ENCODE data around the gene ZIC1. TPM values are rescaled to one million over a fixed set of nuclear protein-coding genes. Genes with fewer than 3 reads are reported as not detected.

The ZIC1 gene
- total RNA-seq, 4 donors from 2014 or later, result not detected

- intact Hi-C loops (cut with DNase I), result no loop called here
- WGBS, result 11% methylated on average over 6 of the region's 6 CpGs
- no peak for TF ChIP-seq POLR2A (IDR thresholded peaks at IDR 0.05; ENCODE audit: low read depth)
- TF ChIP-seq, protein P1, sequence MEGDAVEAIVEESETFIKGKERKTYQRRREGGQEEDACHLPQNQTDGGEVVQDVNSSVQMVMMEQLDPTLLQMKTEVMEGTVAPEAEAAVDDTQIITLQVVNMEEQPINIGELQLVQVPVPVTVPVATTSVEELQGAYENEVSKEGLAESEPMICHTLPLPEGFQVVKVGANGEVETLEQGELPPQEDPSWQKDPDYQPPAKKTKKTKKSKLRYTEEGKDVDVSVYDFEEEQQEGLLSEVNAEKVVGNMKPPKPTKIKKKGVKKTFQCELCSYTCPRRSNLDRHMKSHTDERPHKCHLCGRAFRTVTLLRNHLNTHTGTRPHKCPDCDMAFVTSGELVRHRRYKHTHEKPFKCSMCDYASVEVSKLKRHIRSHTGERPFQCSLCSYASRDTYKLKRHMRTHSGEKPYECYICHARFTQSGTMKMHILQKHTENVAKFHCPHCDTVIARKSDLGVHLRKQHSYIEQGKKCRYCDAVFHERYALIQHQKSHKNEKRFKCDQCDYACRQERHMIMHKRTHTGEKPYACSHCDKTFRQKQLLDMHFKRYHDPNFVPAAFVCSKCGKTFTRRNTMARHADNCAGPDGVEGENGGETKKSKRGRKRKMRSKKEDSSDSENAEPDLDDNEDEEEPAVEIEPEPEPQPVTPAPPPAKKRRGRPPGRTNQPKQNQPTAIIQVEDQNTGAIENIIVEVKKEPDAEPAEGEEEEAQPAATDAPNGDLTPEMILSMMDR (IDR thresholded peaks at IDR 0.05), result no peak
- TF ChIP-seq POLR2AphosphoS5 (IDR thresholded peaks at IDR 0.05), result no peak
- no peak for TF ChIP-seq EP300 (IDR thresholded peaks at IDR 0.05)
These were observed 25.5 kb upstream of the ZIC1 start for GRCh38 chr3:147383617-147384016.

DNA sequence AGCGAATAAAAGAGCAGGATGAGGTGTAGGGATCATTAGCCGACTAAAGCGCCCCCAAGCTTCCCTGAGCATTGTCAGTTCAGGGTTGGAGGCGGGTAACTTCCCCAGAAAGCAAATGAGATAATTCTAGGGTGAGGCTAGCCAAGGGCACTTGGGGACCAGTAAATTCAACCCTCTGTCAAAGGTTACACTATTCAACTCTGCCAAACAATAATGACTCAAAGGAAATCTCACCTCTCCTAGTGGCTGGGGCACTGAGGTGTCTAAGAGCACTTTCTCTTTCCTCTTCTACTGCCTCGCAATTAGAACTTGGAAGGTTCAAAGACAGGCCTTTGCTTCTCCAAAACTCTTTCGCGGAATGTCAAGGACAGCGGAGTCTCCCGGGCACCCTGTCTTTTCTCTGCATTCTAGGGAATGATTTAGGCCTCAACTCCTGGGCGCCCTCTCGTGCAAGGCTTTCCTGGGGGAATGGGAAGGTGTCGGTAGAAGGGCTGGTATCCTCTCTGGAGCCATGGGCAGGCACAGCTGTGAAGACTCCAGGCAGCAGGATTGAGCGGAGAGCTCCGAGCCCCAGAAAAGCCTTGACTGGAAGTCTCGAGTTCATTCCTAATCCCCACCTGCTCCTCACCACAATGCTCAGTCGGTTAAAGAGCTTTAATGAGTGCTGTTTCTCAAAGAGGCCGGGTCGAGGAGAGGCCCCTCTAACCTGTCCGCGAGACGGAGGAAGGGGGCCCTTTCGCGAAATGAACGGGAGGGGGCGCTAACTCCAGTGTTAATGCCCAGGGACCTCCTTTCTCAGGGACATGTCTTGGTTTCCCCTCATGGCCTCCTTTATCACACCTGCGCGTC, 24.7 kb upstream of the ZIC1 start:
- peaks cover 0 to 100% (median 76%) of the 10 kb centered on the region in 4 donors for H3K27me3 ChIP-seq
- no peaks in the 10 kb centered on the region for H3K36me3 ChIP-seq
- no peak overlapping the region for H3K27ac ChIP-seq (replicated peaks in 1 of 4)
- 12% methylated on average over 24 of the region's 27 CpGs for WGBS
- TF ChIP-seq POLR2AphosphoS5 (IDR thresholded peaks at IDR 0.05), result no peak
- TF ChIP-seq, protein P1 (IDR thresholded peaks at IDR 0.05), result no peak
- TF ChIP-seq POLR2A (IDR thresholded peaks at IDR 0.05; ENCODE audit: low read depth), result no peak
- no peak for TF ChIP-seq EP300 (IDR thresholded peaks at IDR 0.05)
- no peaks in the 10 kb centered on the region for H3K9me3 ChIP-seq
- DNase-seq (ENCODE audit: extremely low spot score), result no peak
- H3K4me3 ChIP-seq, result no peak overlapping the region
- intact Hi-C loops (cut with DNase I), result no loop called here
- H3K4me1 ChIP-seq, result peaks cover 0 to 12% (median 0%) of the 10 kb centered on the region in 4 donors

More at GRCh38 chr3:147383617-147384016, 25.5 kb upstream of the ZIC1 start:
- no peak overlapping the region for H3K4me3 ChIP-seq
- no peak for DNase-seq (ENCODE audit: extremely low spot score)
- no peak overlapping the region for H3K27ac ChIP-seq (replicated peaks in 1 of 4)
- H3K9me3 ChIP-seq, result no peaks in the 10 kb centered on the region
- peaks cover 0 to 100% (median 73%) of the 10 kb centered on the region in 4 donors for H3K27me3 ChIP-seq
- no peaks in the 10 kb centered on the region for H3K36me3 ChIP-seq
- H3K4me1 ChIP-seq, result peaks cover 0 to 8% (median 0%) of the 10 kb centered on the region in 4 donors

DNA sequence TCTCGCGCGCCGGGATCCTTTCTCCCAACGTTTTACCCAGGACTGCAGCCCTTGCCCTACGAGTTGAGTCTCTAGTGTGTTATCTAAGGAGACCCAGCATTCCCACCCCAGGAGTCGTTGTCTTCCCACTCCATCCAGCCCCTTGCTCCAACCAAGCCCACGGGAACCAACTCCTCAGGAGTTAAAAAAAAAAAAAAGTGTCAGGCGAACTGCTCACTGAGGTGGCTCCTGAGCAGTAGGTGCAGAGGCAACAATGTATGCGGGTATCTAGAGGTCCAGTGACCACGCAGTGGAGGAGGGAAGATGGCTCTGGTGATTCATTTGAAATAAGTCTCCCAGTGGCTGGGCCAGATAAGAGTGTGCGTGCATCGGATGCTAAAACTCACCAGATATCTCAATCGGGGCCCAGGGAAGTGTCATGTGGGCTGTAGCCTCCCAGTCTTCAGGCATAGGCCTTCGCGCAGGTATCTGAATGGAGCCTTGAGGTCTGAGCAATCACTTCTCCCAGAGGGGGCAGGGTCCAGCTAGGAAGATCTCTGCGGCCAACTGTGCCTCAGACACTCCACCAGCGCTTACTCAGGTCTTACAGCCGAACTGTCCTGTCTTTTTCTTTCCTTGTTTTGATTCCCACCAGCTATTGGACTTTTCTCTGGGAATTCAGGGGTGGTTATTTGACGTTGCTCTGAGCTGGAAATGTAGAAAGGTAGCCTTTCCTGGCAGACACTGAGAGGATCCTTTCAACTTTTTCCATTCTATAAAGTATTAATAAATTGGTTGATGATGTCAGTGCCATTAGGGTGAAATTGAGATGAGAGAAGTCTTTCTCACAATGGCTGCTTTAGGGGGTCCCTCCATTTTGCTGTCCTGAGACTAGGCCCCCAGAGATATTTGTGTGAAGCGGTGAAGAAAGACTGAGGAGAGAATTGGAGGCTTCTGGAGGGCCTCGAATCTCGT, 23.8 kb upstream of the ZIC1 start:
- 10% methylated on average over 23 of the region's 23 CpGs for WGBS
- DNase-seq (ENCODE audit: extremely low spot score), result no peak
- Histone ChIP-seq H3K27me3 (peaks cover 0 to 100% (median 76%) of the 10 kb centered on the region in 4 donors), H3K27ac (replicated peaks in 1 of 4) (no peak overlapping the region), H3K4me3 (no peak overlapping the region), H3K4me1 (peaks cover 0 to 8% (median 0%) of the 10 kb centered on the region in 4 donors), H3K9me3 (no peaks in the 10 kb centered on the region), H3K36me3 (no peaks in the 10 kb centered on the region)
- intact Hi-C loops (cut with DNase I), result no loop called here
- no peak for TF ChIP-seq EP300 (IDR thresholded peaks at IDR 0.05)
- TF ChIP-seq, protein P1 (IDR thresholded peaks at IDR 0.05), result no peak
- no peak for TF ChIP-seq POLR2AphosphoS5 (IDR thresholded peaks at IDR 0.05)
- TF ChIP-seq POLR2A (IDR thresholded peaks at IDR 0.05; ENCODE audit: low read depth), result no peak

GRCh38 chr3:147387291-147387884, 21.8 kb upstream of the ZIC1 start:
- no peaks in the 10 kb centered on the region for H3K9me3 ChIP-seq
- TF ChIP-seq, protein P1 (IDR thresholded peaks at IDR 0.05), result no peak
- TF ChIP-seq EP300 (IDR thresholded peaks at IDR 0.05) (no peak), POLR2AphosphoS5 (IDR thresholded peaks at IDR 0.05) (no peak), POLR2A (IDR thresholded peaks at IDR 0.05; ENCODE audit: low read depth) (no peak)
- no peak overlapping the region for H3K27ac ChIP-seq (replicated peaks in 1 of 4)
- peaks cover 12 to 25% (median 18%) of the 10 kb centered on the region in 4 donors for H3K4me1 ChIP-seq
- H3K27me3 ChIP-seq, result peaks cover 0 to 100% (median 83%) of the 10 kb centered on the region in 4 donors
- no peak for DNase-seq (ENCODE audit: extremely low spot score)
- 10% methylated on average over 10 of the region's 10 CpGs for WGBS
- H3K4me3 ChIP-seq, result no peak overlapping the region
- intact Hi-C loops (cut with DNase I), result no loop called here
- no peaks in the 10 kb centered on the region for H3K36me3 ChIP-seq
